Neural crest cell (in vitro differentiated cells): ENCODE results near the gene NIPAL4. TPM values are rescaled to one million over a fixed set of nuclear protein-coding genes. Genes with fewer than 3 reads are reported as not detected.

Experiments
- DNase-seq: peaks from one replicate; pipeline ENCODE4 v3.0.0; 2021; ENCODE audit warnings: low read depth, mixed read lengths, low spot score
- H3K27ac Mint-ChIP-seq: one replicate; pipeline ENCODE4 v1.8.0; 2021; ENCODE audit warnings: mild to moderate bottlenecking, mixed read lengths; ENCODE audit not compliant: unreplicated experiment
- H3K27me3 Mint-ChIP-seq: 2 replicates; pipeline ENCODE4 v1.8.0; 2021; ENCODE audit warnings: low read depth, mild to moderate bottlenecking, mixed read lengths
- H3K36me3 Mint-ChIP-seq: 2 replicates; pipeline ENCODE4 v1.8.0; 2021; ENCODE audit warnings: low read depth, mild to moderate bottlenecking, mixed read lengths
- H3K4me1 Mint-ChIP-seq: 2 replicates; pipeline ENCODE4 v1.8.0; 2021; ENCODE audit warnings: mixed read lengths
- H3K4me3 Mint-ChIP-seq: one replicate; pipeline ENCODE4 v1.8.0; 2021; ENCODE audit warnings: mild to moderate bottlenecking, mixed read lengths
- H3K9me3 Mint-ChIP-seq: 2 replicates; pipeline ENCODE4 v1.8.0; 2021; ENCODE audit warnings: mixed read lengths
- CTCF ChIP-seq: fragments of 200-600 bp; sonication (generic); conservative IDR thresholded peaks from 2 replicates; pipeline ENCODE4 v1.5.0; 2021; ENCODE audit warnings: antibody characterized with exemption, mild to moderate bottlenecking
- total RNA-seq: library from RNA; stranded (reverse); gene quantifications from 2 replicates; pipeline ENCODE4 v1.2.1, GENCODE V29; 2021

NIPAL4 gene
- total RNA-seq, 1 donor from 2014 or later: not detected

- no peak for DNase-seq
- Mint-ChIP-seq H3K36me3 (no peaks in the 10 kb centered on the region), H3K27ac (no peak overlapping the region), H3K27me3 (no peaks in the 10 kb centered on the region), H3K4me1 (no peaks in the 10 kb centered on the region), H3K4me3 (no peak overlapping the region), H3K9me3 (no peaks in the 10 kb centered on the region)
- TF ChIP-seq CTCF: no peak
These were observed 10.8 kb upstream of the NIPAL4 start for GRCh38 chr5:157449011-157449723.

GRCh38 chr5:157450024-157450423 is 10.0 kb upstream of the NIPAL4 start:
- TF ChIP-seq CTCF: no peak
- H3K4me3 Mint-ChIP-seq: no peak overlapping the region
- no peaks in the 10 kb centered on the region for H3K9me3 Mint-ChIP-seq
- no peaks in the 10 kb centered on the region for H3K36me3 Mint-ChIP-seq
- no peak for DNase-seq
- no peak overlapping the region for H3K27ac Mint-ChIP-seq
- no peaks in the 10 kb centered on the region for H3K4me1 Mint-ChIP-seq
- H3K27me3 Mint-ChIP-seq: no peaks in the 10 kb centered on the region

- no peaks in the 10 kb centered on the region for H3K36me3 Mint-ChIP-seq
- no peaks in the 10 kb centered on the region for H3K9me3 Mint-ChIP-seq
- DNase-seq: no peak
- no peaks in the 10 kb centered on the region for H3K27me3 Mint-ChIP-seq
- H3K4me1 Mint-ChIP-seq: peaks cover 10% of the 10 kb centered on the region
- no peak overlapping the region for H3K4me3 Mint-ChIP-seq
- no peak overlapping the region for H3K27ac Mint-ChIP-seq
- no peak for TF ChIP-seq CTCF
These were observed 8.2 kb upstream of the NIPAL4 start for GRCh38 chr5:157451806-157452205.

GRCh38 chr5:157454273-157454672 is 5.7 kb upstream of the NIPAL4 start:
- H3K36me3 Mint-ChIP-seq: no peaks in the 10 kb centered on the region

GRCh38 chr5:157455057-157455456 is 5.0 kb upstream of the NIPAL4 start:
- H3K4me1 Mint-ChIP-seq: peaks cover 20% of the 10 kb centered on the region
- H3K36me3 Mint-ChIP-seq: no peaks in the 10 kb centered on the region
- H3K27ac Mint-ChIP-seq: no peak overlapping the region
- no peak for TF ChIP-seq CTCF
- no peaks in the 10 kb centered on the region for H3K9me3 Mint-ChIP-seq
- DNase-seq: no peak
- no peak overlapping the region for H3K4me3 Mint-ChIP-seq
- H3K27me3 Mint-ChIP-seq: peaks cover 27% of the 10 kb centered on the region

More at GRCh38 chr5:157454273-157454672, 5.7 kb upstream of the NIPAL4 start:
- Mint-ChIP-seq H3K4me1 (peaks cover 20% of the 10 kb centered on the region), H3K4me3 (no peak overlapping the region), H3K27ac (no peak overlapping the region), H3K27me3 (peaks cover 21% of the 10 kb centered on the region), H3K9me3 (no peaks in the 10 kb centered on the region)
- TF ChIP-seq CTCF: no peak
- DNase-seq: no peak
